K562 (cell line): ENCODE results near the gene PATL2. TPM values are rescaled to one million over a fixed set of nuclear protein-coding genes. Genes with fewer than 3 reads are reported as not detected.

Experiments
- BDP1 ChIP-seq: IDR thresholded peaks from 3 replicates; pipeline ENCODE4 v1.6.1; 2011; ENCODE audit not compliant: insufficient read length, insufficient read depth
- CAMTA2 ChIP-seq: fragments of 250-450 bp; sonication (Bioruptor Pico); conservative IDR thresholded peaks from 2 replicates; pipeline ENCODE4 v1.5.1; 2022
- CTCF ChIP-seq, 3 experiments: IDR thresholded peaks in 2 of 3; conservative IDR thresholded peaks in 1 of 3; 2 replicates each; pipeline ENCODE4 v1.5.1; 2011 to 2012; ENCODE audit warnings: low read length in 3 of 3, mild to moderate bottlenecking in 3 of 3, control low read depth in 2 of 3, improper control_type of control experiment in 1 of 3, inconsistent platforms in 1 of 3, low read depth in 1 of 3, mixed read lengths in 1 of 3, moderate library complexity in 1 of 3; ENCODE audit not compliant: insufficient read depth in 2 of 3
- E2F1 ChIP-seq: sonication (generic); formaldehyde crosslinking; IDR thresholded peaks from 2 replicates; pipeline ENCODE4 v1.8.1; 2023; ENCODE audit warnings: mild to moderate bottlenecking, missing genetic modification reagents, moderate library complexity
- ETS1 ChIP-seq: conservative IDR thresholded peaks from 2 replicates; pipeline ENCODE4 v1.6.1; 2011; ENCODE audit warnings: low read depth, mild to moderate bottlenecking, low read length; ENCODE audit not compliant: control insufficient read depth
- FOS ChIP-seq: IDR thresholded peaks from 3 replicates; pipeline ENCODE4 v1.6.1; 2011; ENCODE audit not compliant: insufficient read length; ENCODE audit errors: extremely low read depth
- GABPB1 ChIP-seq: sonication (generic); formaldehyde crosslinking; IDR thresholded peaks from 2 replicates; pipeline ENCODE4 v1.8.0; 2022; ENCODE audit warnings: mild to moderate bottlenecking, missing genetic modification reagents
- GABPB2 ChIP-seq: fragments of 250-450 bp; sonication (Bioruptor Pico); conservative IDR thresholded peaks from 2 replicates; pipeline ENCODE4 v1.5.1; 2021; ENCODE audit warnings: mild to moderate bottlenecking
- MEF2A ChIP-seq: IDR thresholded peaks from 2 replicates; pipeline ENCODE4 v1.6.1; 2011; ENCODE audit warnings: low read depth, mild to moderate bottlenecking, low read length, moderate library complexity; ENCODE audit not compliant: control insufficient read depth
- NFATC3 ChIP-seq: fragments of 450-650 bp; IDR thresholded peaks from 2 replicates; pipeline ENCODE4 v1.6.1; 2017; ENCODE audit warnings: mild to moderate bottlenecking
- NRF1 ChIP-seq, 2 experiments: fragments of 450-650 bp; IDR thresholded peaks in 1 of 2; conservative IDR thresholded peaks in 1 of 2; 2 replicates each; pipeline ENCODE4 v1.6.1; 2014; ENCODE audit warnings: mild to moderate bottlenecking in 2 of 2
- POLR2AphosphoS5 ChIP-seq: IDR thresholded peaks from 2 replicates; pipeline ENCODE4 v1.6.1; 2011; ENCODE audit warnings: mild to moderate bottlenecking, low read depth, low read length, moderate library complexity; ENCODE audit not compliant: control insufficient read depth, insufficient read depth
- SAP30 ChIP-seq: fragments of 200-600 bp; sonication (generic); IDR thresholded peaks from 2 replicates; pipeline ENCODE4 v1.6.1; 2012; ENCODE audit warnings: borderline replicate concordance, low read depth, mild to moderate bottlenecking, moderate library complexity, low read length, control low read depth, inconsistent platforms; ENCODE audit not compliant: insufficient read depth, poor library complexity, severe bottlenecking
- TRIM24 ChIP-seq, 2 experiments: fragments of 450-650 bp; IDR thresholded peaks; 2 replicates each; pipeline ENCODE4 v1.6.1; 2016
- ZKSCAN8 ChIP-seq: fragments of 200-800 bp; sonication (Bioruptor generic); IDR thresholded peaks from 2 replicates; pipeline ENCODE4 v1.6.1; 2016; ENCODE audit warnings: missing genetic modification characterization, missing compliant biosample characterization
- ZNF282 ChIP-seq: sonication (generic); formaldehyde crosslinking; IDR thresholded peaks from 2 replicates; pipeline ENCODE4 v1.8.1; 2023; ENCODE audit warnings: missing genetic modification reagents
- ZNF609 ChIP-seq: sonication (generic); formaldehyde crosslinking; IDR thresholded peaks from 2 replicates; pipeline ENCODE4 v1.8.1; 2023; ENCODE audit warnings: missing genetic modification reagents, mild to moderate bottlenecking, borderline replicate concordance
- ZNF764 ChIP-seq: fragments of 250-450 bp; sonication (Bioruptor Pico); IDR thresholded peaks from 2 replicates; pipeline ENCODE4 v1.4.0; 2020; ENCODE audit warnings: low read depth, mild to moderate bottlenecking, moderate library complexity
- polyA plus RNA-seq, 8 experiments: library from polyadenylated mRNA; depleted of rRNA in 4 of 8; stranded (reverse) in 5 of 8; unstranded in 3 of 8; fragments of >200 nt; fragmentation: Nextera tagmentation in 2 of 8; fragmentation: Illumina TruSeq in 1 of 8; extraction: Ambion mirVana in 2 of 8; extraction: Trizol in 1 of 8; gene quantifications; 2 replicates each; pipeline versions ENCODE4 v1.2.1 to v1.2.3, GENCODE V29; 2011 to 2014; ENCODE audit warnings: inconsistent platforms in 1 of 8, missing spikeins in 1 of 8
- total RNA-seq, 7 experiments: library from RNA; depleted of rRNA in 6 of 7; stranded (reverse); fragments of >200 nt in 6 of 7; fragmentation: Illumina TruSeq in 2 of 7; extraction: Trizol in 2 of 7; gene quantifications; 2 replicates each; pipeline versions ENCODE4 v1.2.1 to v1.2.3, GENCODE V29; 2011 to 2021; ENCODE audit warnings: low replicate concordance in 1 of 7

PATL2 gene
- total and polyA plus RNA-seq, 9 of the 15 experiments (the other 6 are each of a cell fraction or from before 2014, with no cell fraction given), result 0.42 to 1.1 (median 0.86) TPM

DNA sequence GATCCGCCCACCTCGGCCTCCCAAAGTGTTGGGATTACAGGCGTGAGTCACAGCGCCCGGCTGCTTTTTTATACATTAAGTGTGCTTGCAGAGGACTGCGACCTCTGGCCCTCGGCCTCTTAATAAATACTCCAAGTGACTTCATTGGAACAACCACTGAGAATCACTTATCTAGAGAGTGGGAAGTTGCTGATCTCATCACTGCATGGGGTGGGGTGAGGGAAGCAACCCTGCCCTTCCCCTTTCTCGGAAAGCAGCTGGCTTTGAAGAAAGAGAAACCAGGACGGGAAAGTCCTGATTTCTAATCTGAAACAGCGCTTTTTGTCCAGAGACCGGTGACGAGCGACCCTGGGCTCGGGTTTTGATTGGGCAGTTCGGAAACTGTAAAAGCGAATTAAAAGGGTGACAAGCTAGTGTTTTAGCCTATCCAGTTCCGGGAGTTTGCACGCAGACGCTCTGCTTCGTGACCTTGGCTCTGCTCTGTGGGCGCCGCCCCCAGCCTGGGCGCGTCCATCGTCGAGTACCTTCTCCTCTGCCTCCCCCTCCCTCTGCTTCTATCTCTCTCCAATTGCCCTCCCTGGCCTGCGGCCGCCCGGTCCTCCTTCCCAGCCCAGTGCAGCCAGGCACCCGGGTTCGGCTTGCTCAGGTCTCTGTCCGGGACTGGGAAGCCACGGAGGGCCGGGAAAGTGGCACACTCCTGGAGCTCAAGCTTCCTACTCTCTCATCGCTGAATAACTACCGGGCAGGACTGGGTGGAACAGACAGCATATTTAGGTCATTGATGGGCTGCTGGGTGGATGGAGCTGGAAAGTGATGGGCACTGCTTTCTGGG lies 17.7 kb upstream of the PATL2 start (continued):
- no peak for TF ChIP-seq ZNF609 (CRISPR knock-in tag)
- TF ChIP-seq SAP30, result no peak
- TF ChIP-seq ZNF282 (CRISPR knock-in tag), result no peak
- no peak for TF ChIP-seq NFATC3
- 0 out of 2 replicates have a peak, but pooled peaks have one; percentile 55 for TF ChIP-seq E2F1 (CRISPR knock-in tag)
- TF ChIP-seq CAMTA2 (CRISPR knock-in tag), result no peak
- TF ChIP-seq FOS, result peak; percentile 32
- TF ChIP-seq ETS1, result no peak
- no peak for TF ChIP-seq GABPB2 (CRISPR knock-in tag)
- TF ChIP-seq POLR2AphosphoS5, result no peak
- peak; percentile 33; the same call in 1 of the 2 replicates for TF ChIP-seq GABPB1 (CRISPR knock-in tag)
- no peak for TF ChIP-seq ZNF764 (CRISPR knock-in tag)
- TF ChIP-seq BDP1, result no peak
- no peak for TF ChIP-seq MEF2A
- TF ChIP-seq TRIM24 (IDR thresholded peaks at IDR 0.05), result peak; percentile 37 to 45; a peak in 3 of 4 replicates
- no peak for TF ChIP-seq ZKSCAN8 (CRISPR knock-in tag)
- TF ChIP-seq NRF1 (conservative IDR thresholded peaks at IDR 0.05 in 1 of 2, IDR thresholded peaks at IDR 0.05 in 1 of 2), result peak; percentile 84 to 86
- TF ChIP-seq CTCF (IDR thresholded peaks at IDR 0.05 in 2 of 3, conservative IDR thresholded peaks at IDR 0.05 in 1 of 3; ENCODE audit: insufficient read depth in 2 of 3, low read depth in 1 of 3, low read length in 3 of 3), result peak in 1 of 3 experiments; percentile 11; a peak in 1 of 6 replicates
